Panc1 (cell line): ENCODE measurements around the gene ESYT2. TPM values are rescaled to one million over a fixed set of nuclear protein-coding genes. Genes with fewer than 3 reads are reported as not detected.

Source experiments
- ATAC-seq: fragments of 200-7000 bp; cut with Tn5 transposase; 2 replicates; pipeline ENCODE4 v1.9.1; 2020; ENCODE audit warnings: mild to moderate bottlenecking, moderate library complexity
- BruUV-seq: library from RNA; stranded (reverse); fragments of 400-500 nt; replicated peaks from 2 replicates; lab custom pipeline; 2021; lab: Mats Ljungman, UMichigan
- CTCF ChIA-PET: fragments of 300-600 bp; sonication (Branson Sonifier 250); formaldehyde crosslinking; loops from one replicate; lab custom pipeline; 2022; ENCODE audit warnings: antibody characterized with exemption; lab: Charles Lee
- POLR2A ChIA-PET: fragments of 300-600 bp; sonication (Branson Sonifier 250); formaldehyde crosslinking; loops from one replicate; lab custom pipeline; 2022; ENCODE audit warnings: antibody characterized with exemption; lab: Charles Lee
- DNase-seq: peaks from one replicate; pipeline ENCODE4 v3.0.0-alpha.2; 2010; ENCODE audit warnings: low read depth, low spot score
- H3K27ac ChIP-seq: 2 replicates; pipeline ENCODE4 v1.5.1; 2011; ENCODE audit warnings: mild to moderate bottlenecking, low read length, inconsistent platforms
- H3K27me3 ChIP-seq: fragments of 200-500 bp; sonication (Bioruptor generic); 2 replicates; pipeline ENCODE4 v1.6.0; 2014; ENCODE audit warnings: low read length, inconsistent platforms; ENCODE audit not compliant: control insufficient read depth, insufficient read depth
- H3K36me3 ChIP-seq: fragments of 200-500 bp; sonication (Bioruptor generic); 2 replicates; pipeline ENCODE4 v1.5.1; 2014; ENCODE audit warnings: inconsistent platforms, mild to moderate bottlenecking, low read length, moderate library complexity; ENCODE audit not compliant: control insufficient read depth, insufficient read depth
- H3K4me1 ChIP-seq: 2 replicates; pipeline ENCODE4 v1.5.1; 2011; ENCODE audit warnings: inconsistent platforms, mild to moderate bottlenecking, low read length, moderate library complexity; ENCODE audit not compliant: control insufficient read depth, insufficient read depth
- H3K4me3 ChIP-seq, 2 experiments: 2 replicates each; pipeline ENCODE4 v1.5.1; 2011 to 2012; ENCODE audit warnings: low read depth in 2 of 2, low read length in 2 of 2, mild to moderate bottlenecking in 2 of 2, inconsistent platforms in 1 of 2, moderate library complexity in 1 of 2
- H3K9me3 ChIP-seq: fragments of 200-500 bp; sonication (Bioruptor generic); 2 replicates; pipeline ENCODE4 v1.5.1; 2014; ENCODE audit warnings: low read depth, mild to moderate bottlenecking, inconsistent platforms, low read length, moderate library complexity; ENCODE audit not compliant: control insufficient read depth, insufficient read depth
- POLR2AphosphoS5 ChIP-seq: IDR thresholded peaks from 2 replicates; pipeline ENCODE4 v1.6.1; 2012; ENCODE audit warnings: mild to moderate bottlenecking, low read depth, low read length, moderate library complexity
- SIN3A ChIP-seq: IDR thresholded peaks from 2 replicates; pipeline ENCODE4 v1.6.1; 2012; ENCODE audit warnings: low read depth, mild to moderate bottlenecking, low read length, moderate library complexity, borderline replicate concordance; ENCODE audit not compliant: insufficient read depth
- TCF7L2 ChIP-seq: IDR thresholded peaks from 2 replicates; pipeline ENCODE4 v1.6.1; 2011; ENCODE audit warnings: mild to moderate bottlenecking, low read depth, low read length, inconsistent platforms
- in situ Hi-C: cut with HindIII; loops from 2 replicates; pipeline ENCODE4 v1.10.0; 2016; ENCODE audit warnings: low sequenced_read_pairs, low pct_unique_long_range_greater_than_20kb
- intact Hi-C: fragments of 100-400 bp; cut with micrococcal nuclease; formaldehyde crosslinking; loops from one replicate; pipeline ENCODE4 v1.10.0; 2022; ENCODE audit not compliant: unreplicated experiment
- total RNA-seq: library from RNA; stranded (reverse); gene quantifications from one replicate; pipeline ENCODE4 v1.2.1, GENCODE V29; 2021; ENCODE audit not compliant: unreplicated experiment
- TF ChIP-seq, protein P1 (sequence below), 2 experiments: IDR thresholded peaks; 2 replicates each; pipeline ENCODE4 v1.6.1; 2011 to 2012; ENCODE audit warnings: low read depth in 2 of 2, control low read depth in 1 of 2, low read length in 1 of 2, mild to moderate bottlenecking in 1 of 2, moderate library complexity in 1 of 2; ENCODE audit not compliant: insufficient read depth in 1 of 2
- TF ChIP-seq, protein P2 (sequence below): fragments of 450-650 bp; IDR thresholded peaks from 2 replicates; pipeline ENCODE4 v1.5.1; 2017; ENCODE audit warnings: mild to moderate bottlenecking

ESYT2 gene
- total RNA-seq, 1 experiment from 2014 or later: 92.7 TPM

DNA sequence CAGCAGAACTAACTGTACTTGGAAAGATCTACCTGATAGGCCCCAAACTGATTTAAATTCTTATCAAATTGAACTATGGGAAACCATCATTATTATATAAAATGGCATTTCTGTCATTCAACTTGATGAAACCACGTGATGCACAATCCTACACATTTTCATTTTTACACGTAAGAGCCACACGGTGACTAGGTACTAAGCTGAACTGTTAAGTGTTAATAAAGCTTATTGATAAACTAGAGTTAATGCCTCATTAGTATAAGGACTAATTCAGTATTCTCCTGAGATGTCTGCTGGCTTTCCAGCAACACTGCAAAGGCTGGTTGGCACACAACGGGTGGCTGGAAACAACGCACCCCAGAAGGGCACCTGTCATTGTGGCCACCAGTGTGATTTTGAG, 129.3 kb downstream of the ESYT2 start:
- in situ Hi-C loops: no loop called here
- H3K27me3 ChIP-seq: no peaks in the 10 kb centered on the region
- ChIA-PET POLR2A (no interaction called here), CTCF (no interaction called here)
- TF ChIP-seq TCF7L2 (no peak), POLR2AphosphoS5 (no peak), SIN3A (no peak)
- TF ChIP-seq, protein P1, sequence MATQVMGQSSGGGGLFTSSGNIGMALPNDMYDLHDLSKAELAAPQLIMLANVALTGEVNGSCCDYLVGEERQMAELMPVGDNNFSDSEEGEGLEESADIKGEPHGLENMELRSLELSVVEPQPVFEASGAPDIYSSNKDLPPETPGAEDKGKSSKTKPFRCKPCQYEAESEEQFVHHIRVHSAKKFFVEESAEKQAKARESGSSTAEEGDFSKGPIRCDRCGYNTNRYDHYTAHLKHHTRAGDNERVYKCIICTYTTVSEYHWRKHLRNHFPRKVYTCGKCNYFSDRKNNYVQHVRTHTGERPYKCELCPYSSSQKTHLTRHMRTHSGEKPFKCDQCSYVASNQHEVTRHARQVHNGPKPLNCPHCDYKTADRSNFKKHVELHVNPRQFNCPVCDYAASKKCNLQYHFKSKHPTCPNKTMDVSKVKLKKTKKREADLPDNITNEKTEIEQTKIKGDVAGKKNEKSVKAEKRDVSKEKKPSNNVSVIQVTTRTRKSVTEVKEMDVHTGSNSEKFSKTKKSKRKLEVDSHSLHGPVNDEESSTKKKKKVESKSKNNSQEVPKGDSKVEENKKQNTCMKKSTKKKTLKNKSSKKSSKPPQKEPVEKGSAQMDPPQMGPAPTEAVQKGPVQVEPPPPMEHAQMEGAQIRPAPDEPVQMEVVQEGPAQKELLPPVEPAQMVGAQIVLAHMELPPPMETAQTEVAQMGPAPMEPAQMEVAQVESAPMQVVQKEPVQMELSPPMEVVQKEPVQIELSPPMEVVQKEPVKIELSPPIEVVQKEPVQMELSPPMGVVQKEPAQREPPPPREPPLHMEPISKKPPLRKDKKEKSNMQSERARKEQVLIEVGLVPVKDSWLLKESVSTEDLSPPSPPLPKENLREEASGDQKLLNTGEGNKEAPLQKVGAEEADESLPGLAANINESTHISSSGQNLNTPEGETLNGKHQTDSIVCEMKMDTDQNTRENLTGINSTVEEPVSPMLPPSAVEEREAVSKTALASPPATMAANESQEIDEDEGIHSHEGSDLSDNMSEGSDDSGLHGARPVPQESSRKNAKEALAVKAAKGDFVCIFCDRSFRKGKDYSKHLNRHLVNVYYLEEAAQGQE (IDR thresholded peaks at IDR 0.05; ENCODE audit: insufficient read depth in 1 of 2, low read depth in 2 of 2, low read length in 1 of 2): no peak
- TF ChIP-seq, protein P2, sequence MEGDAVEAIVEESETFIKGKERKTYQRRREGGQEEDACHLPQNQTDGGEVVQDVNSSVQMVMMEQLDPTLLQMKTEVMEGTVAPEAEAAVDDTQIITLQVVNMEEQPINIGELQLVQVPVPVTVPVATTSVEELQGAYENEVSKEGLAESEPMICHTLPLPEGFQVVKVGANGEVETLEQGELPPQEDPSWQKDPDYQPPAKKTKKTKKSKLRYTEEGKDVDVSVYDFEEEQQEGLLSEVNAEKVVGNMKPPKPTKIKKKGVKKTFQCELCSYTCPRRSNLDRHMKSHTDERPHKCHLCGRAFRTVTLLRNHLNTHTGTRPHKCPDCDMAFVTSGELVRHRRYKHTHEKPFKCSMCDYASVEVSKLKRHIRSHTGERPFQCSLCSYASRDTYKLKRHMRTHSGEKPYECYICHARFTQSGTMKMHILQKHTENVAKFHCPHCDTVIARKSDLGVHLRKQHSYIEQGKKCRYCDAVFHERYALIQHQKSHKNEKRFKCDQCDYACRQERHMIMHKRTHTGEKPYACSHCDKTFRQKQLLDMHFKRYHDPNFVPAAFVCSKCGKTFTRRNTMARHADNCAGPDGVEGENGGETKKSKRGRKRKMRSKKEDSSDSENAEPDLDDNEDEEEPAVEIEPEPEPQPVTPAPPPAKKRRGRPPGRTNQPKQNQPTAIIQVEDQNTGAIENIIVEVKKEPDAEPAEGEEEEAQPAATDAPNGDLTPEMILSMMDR: no peak
- no peak overlapping the region for H3K4me3 ChIP-seq
- no peaks in the 10 kb centered on the region for H3K9me3 ChIP-seq
- peaks cover 8% of the 10 kb centered on the region; the same call in 1 of the 2 replicates for H3K36me3 ChIP-seq
- no peak for DNase-seq
- no peak overlapping the region for H3K27ac ChIP-seq
- intact Hi-C loops: no loop called here
- peaks cover 9% of the 10 kb centered on the region for H3K4me1 ChIP-seq
- ATAC-seq: no peak
- no TSS peak for BruUV-seq

DNA sequence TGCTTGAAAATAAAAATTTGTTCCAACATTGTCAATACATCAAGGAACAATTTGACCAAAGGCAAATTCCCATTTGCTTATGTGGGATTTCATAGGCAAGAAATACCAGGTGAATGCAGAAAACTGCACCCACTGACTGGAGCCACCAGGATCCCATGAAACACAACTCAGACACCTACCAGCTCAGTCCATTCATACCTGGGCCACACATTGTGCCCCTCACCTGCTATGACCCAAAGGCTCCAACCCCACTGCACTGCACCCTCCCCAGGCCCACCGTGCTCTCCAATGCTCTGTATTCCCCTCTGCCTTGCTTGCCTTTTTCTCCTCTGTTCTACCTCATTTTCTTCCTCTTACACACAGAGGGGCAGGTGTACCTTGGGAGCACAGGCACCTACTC, 130.0 kb downstream of the ESYT2 start:
- in situ Hi-C loops (no loop called here), intact Hi-C loops (no loop called here)
- BruUV-seq: no TSS peak
- no peak overlapping the region for H3K4me3 ChIP-seq
- CTCF ChIA-PET: no interaction called here
- H3K9me3 ChIP-seq: no peaks in the 10 kb centered on the region
- peaks cover 8% of the 10 kb centered on the region; the same call in 1 of the 2 replicates for H3K36me3 ChIP-seq
- TF ChIP-seq, protein P1 (IDR thresholded peaks at IDR 0.05; ENCODE audit: insufficient read depth in 1 of 2, low read depth in 2 of 2, low read length in 1 of 2): no peak
- no peak for TF ChIP-seq TCF7L2
- no peak for TF ChIP-seq SIN3A
- no peak for ATAC-seq
- peaks cover 9% of the 10 kb centered on the region for H3K4me1 ChIP-seq
- no peak overlapping the region for H3K27ac ChIP-seq
- DNase-seq: no peak
- no peaks in the 10 kb centered on the region for H3K27me3 ChIP-seq
- POLR2A ChIA-PET: interaction anchor here (0.7 kb wide), 1 partner anchor 294 kb away, joined by 3 read pairs; no protein-coding TSS in a partner anchor
